ENCODE data around the gene CENPM. TPM values are rescaled to one million over a fixed set of nuclear protein-coding genes. Genes with fewer than 3 reads are reported as not detected.
A peak's percentile ranks its signal among the peaks of the same experiment; 100 is the strongest.

The CENPM gene
- total RNA-seq, 2 experiments from 2014 or later, result 7.6 to 8.4 TPM

DNA sequence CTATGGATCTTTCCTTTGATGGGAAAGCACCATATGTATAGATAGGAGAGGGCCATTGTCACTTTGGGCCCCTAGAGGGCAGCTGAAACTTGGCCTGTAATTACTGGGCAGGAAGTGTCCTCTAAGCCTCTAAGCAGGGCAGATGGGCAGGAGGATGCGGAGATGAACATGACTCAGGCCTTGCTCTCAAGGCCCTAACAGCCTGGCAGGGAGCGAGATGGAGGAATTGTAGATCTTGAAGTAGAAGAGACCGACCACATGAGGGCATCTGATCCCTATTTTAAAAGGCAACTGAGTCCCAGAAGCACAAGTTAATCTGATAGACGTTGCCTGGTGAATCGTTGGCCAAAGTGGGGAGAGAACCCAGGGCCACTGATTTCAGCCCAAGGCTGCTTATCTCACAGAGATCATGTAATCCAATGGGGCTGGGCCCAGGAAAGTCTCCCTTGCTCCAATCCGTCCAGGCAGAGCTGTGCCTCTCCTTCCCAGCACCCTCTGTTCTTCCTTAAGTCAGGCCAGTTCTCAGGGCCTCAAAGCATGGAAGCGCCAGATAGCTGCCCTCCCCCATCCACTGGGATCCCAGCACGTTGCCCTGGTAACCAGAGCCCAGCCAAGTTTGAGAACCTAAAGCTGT, 19.8 kb upstream of the CENPM start:
- TF ChIP-seq, protein P1, sequence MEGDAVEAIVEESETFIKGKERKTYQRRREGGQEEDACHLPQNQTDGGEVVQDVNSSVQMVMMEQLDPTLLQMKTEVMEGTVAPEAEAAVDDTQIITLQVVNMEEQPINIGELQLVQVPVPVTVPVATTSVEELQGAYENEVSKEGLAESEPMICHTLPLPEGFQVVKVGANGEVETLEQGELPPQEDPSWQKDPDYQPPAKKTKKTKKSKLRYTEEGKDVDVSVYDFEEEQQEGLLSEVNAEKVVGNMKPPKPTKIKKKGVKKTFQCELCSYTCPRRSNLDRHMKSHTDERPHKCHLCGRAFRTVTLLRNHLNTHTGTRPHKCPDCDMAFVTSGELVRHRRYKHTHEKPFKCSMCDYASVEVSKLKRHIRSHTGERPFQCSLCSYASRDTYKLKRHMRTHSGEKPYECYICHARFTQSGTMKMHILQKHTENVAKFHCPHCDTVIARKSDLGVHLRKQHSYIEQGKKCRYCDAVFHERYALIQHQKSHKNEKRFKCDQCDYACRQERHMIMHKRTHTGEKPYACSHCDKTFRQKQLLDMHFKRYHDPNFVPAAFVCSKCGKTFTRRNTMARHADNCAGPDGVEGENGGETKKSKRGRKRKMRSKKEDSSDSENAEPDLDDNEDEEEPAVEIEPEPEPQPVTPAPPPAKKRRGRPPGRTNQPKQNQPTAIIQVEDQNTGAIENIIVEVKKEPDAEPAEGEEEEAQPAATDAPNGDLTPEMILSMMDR (IDR thresholded peaks at IDR 0.05), result peak; percentile 43
- POLR2A ChIA-PET, result interaction anchor here (1.1 kb wide), 1 partner anchor 9 kb away, joined by 3 read pairs; no protein-coding TSS in a partner anchor
- peaks cover 6% of the 10 kb centered on the region for H3K27me3 Mint-ChIP-seq
- Histone ChIP-seq H3K27me3 (ENCODE audit: control insufficient read depth in 1 of 2, insufficient read depth in 2 of 2, low read length in 2 of 2) (peaks cover under 1 to 8% of the 10 kb centered on the region in 2 experiments), H3K27ac (ENCODE audit: low read depth in 1 of 2, low read length in 2 of 2) (no peak overlapping the region), H3K9me3 (ENCODE audit: control insufficient read depth in 1 of 2, insufficient read depth in 1 of 2, low read length in 2 of 2) (peaks cover 0 to 2% of the 10 kb centered on the region in 2 experiments), H3K36me3 (ENCODE audit: insufficient read depth, low read length) (no peaks in the 10 kb centered on the region), H3K4me1 (ENCODE audit: insufficient read depth, low read length) (no peaks in the 10 kb centered on the region), H3K4me3 (ENCODE audit: low read length) (no peak overlapping the region)
- H3K27ac Mint-ChIP-seq, result no peak overlapping the region
- no peak overlapping the region for H3K4me3 Mint-ChIP-seq
- peak in 7 of 14 experiments; percentile 25 to 80 (median 49) for DNase-seq
- intact Hi-C loops (cut with DNase I, micrococcal nuclease), result loop anchor here (1.0 to 10.0 kb wide), 5 partner anchors 348 to 508 kb away; no protein-coding TSS in a partner anchor
- H3K4me1 Mint-ChIP-seq (ENCODE audit: low read depth), result no peaks in the 10 kb centered on the region
- no peaks in the 10 kb centered on the region for H3K9me3 Mint-ChIP-seq
- CTCF ChIA-PET, result interaction anchor here (0.6 to 1.2 kb wide), 2 partner anchors 125 to 478 kb away, joined by 3 read pairs; no protein-coding TSS in a partner anchor
- ATAC-seq (ENCODE audit: poor library complexity), result peak; percentile 61
- no peaks in the 10 kb centered on the region for H3K36me3 Mint-ChIP-seq (ENCODE audit: low read depth)

DNA sequence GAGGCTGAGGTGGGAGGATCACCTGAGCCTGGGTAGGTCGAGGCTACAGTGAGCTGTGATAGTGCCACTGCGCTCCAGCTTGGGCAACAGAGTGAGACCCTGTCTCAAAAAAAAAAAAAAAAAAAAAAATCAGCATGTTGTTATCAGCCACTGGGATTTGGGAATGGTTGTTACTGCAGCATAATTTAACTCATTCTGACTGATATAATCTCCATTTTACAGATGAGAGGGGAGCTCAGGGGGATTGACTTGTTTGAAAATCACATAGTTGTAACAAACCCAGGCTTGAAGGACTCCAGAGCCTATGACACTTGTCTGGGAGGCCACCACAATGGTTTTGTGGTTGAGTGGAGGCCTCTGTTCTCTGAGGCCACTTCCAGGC, 19.3 kb upstream of the CENPM start:
- Mint-ChIP-seq H3K27ac (no peak overlapping the region), H3K36me3 (ENCODE audit: low read depth) (no peaks in the 10 kb centered on the region), H3K9me3 (no peaks in the 10 kb centered on the region), H3K27me3 (peaks cover 6% of the 10 kb centered on the region), H3K4me3 (no peak overlapping the region), H3K4me1 (ENCODE audit: low read depth) (no peaks in the 10 kb centered on the region)
- Histone ChIP-seq H3K27me3 (ENCODE audit: control insufficient read depth in 1 of 2, insufficient read depth in 2 of 2, low read length in 2 of 2) (peaks cover 0 to 3% of the 10 kb centered on the region in 2 experiments), H3K4me1 (ENCODE audit: insufficient read depth, low read length) (no peaks in the 10 kb centered on the region), H3K9me3 (ENCODE audit: control insufficient read depth in 1 of 2, insufficient read depth in 1 of 2, low read length in 2 of 2) (no peaks in the 10 kb centered on the region), H3K27ac (ENCODE audit: low read depth in 1 of 2, low read length in 2 of 2) (no peak overlapping the region), H3K4me3 (ENCODE audit: low read length) (no peak overlapping the region), H3K36me3 (ENCODE audit: insufficient read depth, low read length) (no peaks in the 10 kb centered on the region)
- intact Hi-C loops (cut with DNase I, micrococcal nuclease), result loop anchor here (1.0 to 10.0 kb wide), 5 partner anchors 349 to 509 kb away; no protein-coding TSS in a partner anchor
- no peak for DNase-seq
- ChIA-PET CTCF (interaction anchor here (1.2 kb wide), 1 partner anchor 125 kb away, joined by 3 read pairs; no protein-coding TSS in a partner anchor), POLR2A (no interaction called here)
- no peak for ATAC-seq (ENCODE audit: poor library complexity)
- TF ChIP-seq, protein P1 (IDR thresholded peaks at IDR 0.05), result no peak

DNA sequence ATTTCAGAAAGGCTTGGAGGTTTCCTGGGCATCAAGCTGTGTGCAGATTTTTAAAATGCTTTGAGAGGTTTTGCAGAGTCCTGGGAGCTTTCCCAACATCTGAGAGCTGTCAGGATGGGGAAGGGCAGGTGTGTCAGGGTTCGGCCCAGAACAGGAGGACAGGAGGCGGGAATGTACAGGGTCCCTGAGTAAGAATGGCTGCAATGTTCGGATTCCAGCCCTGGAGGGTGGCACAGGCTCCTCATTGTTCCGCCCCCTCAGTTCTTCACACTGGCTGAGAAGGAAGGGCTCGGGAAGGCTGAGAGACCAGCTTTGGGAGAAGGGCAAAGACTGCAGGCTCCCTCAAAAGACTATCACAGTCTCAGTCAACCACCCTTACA, 17.1 kb upstream of the CENPM start:
- TF ChIP-seq, protein P1 (IDR thresholded peaks at IDR 0.05), result no peak
- no peak for ATAC-seq (ENCODE audit: poor library complexity)
- Mint-ChIP-seq H3K36me3 (ENCODE audit: low read depth) (no peaks in the 10 kb centered on the region), H3K27me3 (peaks cover 6% of the 10 kb centered on the region), H3K4me1 (ENCODE audit: low read depth) (no peaks in the 10 kb centered on the region), H3K4me3 (no peak overlapping the region), H3K27ac (no peak overlapping the region), H3K9me3 (no peaks in the 10 kb centered on the region)
- CTCF ChIA-PET, result no interaction called here
- H3K4me1 ChIP-seq (ENCODE audit: insufficient read depth, low read length), result peaks cover 2% of the 10 kb centered on the region
- H3K4me3 ChIP-seq (ENCODE audit: low read length), result no peak overlapping the region
- no peaks in the 10 kb centered on the region for H3K27me3 ChIP-seq (ENCODE audit: control insufficient read depth in 1 of 2, insufficient read depth in 2 of 2, low read length in 2 of 2)
- intact Hi-C loops (cut with DNase I, micrococcal nuclease), result loop anchor here (10.0 kb wide), 2 partner anchors 351 to 511 kb away; no protein-coding TSS in a partner anchor
- no peak for DNase-seq
- H3K27ac ChIP-seq (ENCODE audit: low read depth in 1 of 2, low read length in 2 of 2), result no peak overlapping the region
- no peaks in the 10 kb centered on the region for H3K36me3 ChIP-seq (ENCODE audit: insufficient read depth, low read length)
- H3K9me3 ChIP-seq (ENCODE audit: control insufficient read depth in 1 of 2, insufficient read depth in 1 of 2, low read length in 2 of 2), result no peaks in the 10 kb centered on the region
- POLR2A ChIA-PET, result interaction anchor here (0.6 kb wide), 1 partner anchor 93 kb away, joined by 3 read pairs; no protein-coding TSS in a partner anchor

All from CD4-positive, alpha-beta T cell (primary cell).